GM10266 (cell line): Measurements from ENCODE around the gene RAB3B.

ENCODE experiments used
- DNase-seq: peaks from one replicate; pipeline ENCODE4 v3.0.0; 2012; ENCODE audit errors: extremely low spot score
- CTCF ChIP-seq: IDR thresholded peaks from 2 replicates; pipeline ENCODE4 v1.5.1; 2012; ENCODE audit warnings: mild to moderate bottlenecking, low read depth; ENCODE audit not compliant: control insufficient read depth, insufficient read depth; ENCODE audit errors: missing control alignments

The RAB3B gene

GRCh38 chr1:51986718-51987117, 3.8 kb downstream of the RAB3B start:
- no peak for TF ChIP-seq CTCF
- no peak for DNase-seq

GRCh38 chr1:51982161-51982560, 8.3 kb downstream of the RAB3B start:
- TF ChIP-seq CTCF: no peak

GRCh38 chr1:51981555-51981954, 8.9 kb downstream of the RAB3B start:
- no peak for TF ChIP-seq CTCF
- DNase-seq: no peak

More at GRCh38 chr1:51982161-51982560, 8.3 kb downstream of the RAB3B start:
- no peak for DNase-seq

GRCh38 chr1:51978099-51978498, 12.4 kb downstream of the RAB3B start:
- no peak for DNase-seq
- TF ChIP-seq CTCF: no peak

GRCh38 chr1:51976846-51977602, 13.5 kb downstream of the RAB3B start:
- no peak for DNase-seq
- TF ChIP-seq CTCF: no peak

GRCh38 chr1:51973587-51974474, 16.7 kb downstream of the RAB3B start:
- no peak for DNase-seq
- no peak for TF ChIP-seq CTCF
